Ovary (tissue), 3 donors: Measurements from ENCODE around the gene NTRK3.

Source experiments
- CTCF ChIP-seq, 3 donors: fragments of 450-650 bp in 2 of 3; fragments of 200-600 bp in 1 of 3; IDR thresholded peaks; one replicate each; pipeline versions ENCODE4 v1.5.1 to v1.8.0; 2016 to 2022; ENCODE audit warnings: antibody characterized with exemption in 3 of 3, mild to moderate bottlenecking in 1 of 3
- EP300 ChIP-seq: sonication (generic); formaldehyde crosslinking; IDR thresholded peaks from one replicate; pipeline ENCODE4 v1.6.1; 2017; ENCODE audit warnings: antibody characterized with exemption
- POLR2A ChIP-seq: fragments of 450-650 bp; IDR thresholded peaks from one replicate; pipeline ENCODE4 v1.6.1; 2017; ENCODE audit warnings: antibody characterized with exemption, mild to moderate bottlenecking, moderate library complexity
- donor health status: DM: no; HTN: no; CAD: no.

GRCh38 chr15:88276821-88277410 lies 20.4 kb upstream of the NTRK3 start:
- no peak for TF ChIP-seq CTCF (IDR thresholded peaks at IDR 0.05)
- TF ChIP-seq POLR2A, result no peak
- TF ChIP-seq EP300, result no peak
